ENCODE measurements around the gene GIGYF1. TPM values are rescaled to one million over a fixed set of nuclear protein-coding genes. Genes with fewer than 3 reads are reported as not detected.

The GIGYF1 gene
- total RNA-seq, 1 donor from 2014 or later = 23.5 TPM

GRCh38 chr7:100687751-100688300, 6.2 kb downstream of the GIGYF1 start:
- intact Hi-C loops (cut with DNase I) = no loop called here
- DNase-seq (no peak), ATAC-seq (ENCODE audit: poor library complexity) (no peak)

- DNase-seq = no peak
- ATAC-seq (ENCODE audit: poor library complexity) = no peak
- intact Hi-C loops (cut with DNase I) = no loop called here
Measured at GRCh38 chr7:100687261-100687660, 6.8 kb downstream of the GIGYF1 start.

- intact Hi-C loops (cut with DNase I) = no loop called here
- DNase-seq = no peak
- no peak for ATAC-seq (ENCODE audit: poor library complexity)
Measured at GRCh38 chr7:100686822-100687211, 7.2 kb downstream of the GIGYF1 start.

DNA sequence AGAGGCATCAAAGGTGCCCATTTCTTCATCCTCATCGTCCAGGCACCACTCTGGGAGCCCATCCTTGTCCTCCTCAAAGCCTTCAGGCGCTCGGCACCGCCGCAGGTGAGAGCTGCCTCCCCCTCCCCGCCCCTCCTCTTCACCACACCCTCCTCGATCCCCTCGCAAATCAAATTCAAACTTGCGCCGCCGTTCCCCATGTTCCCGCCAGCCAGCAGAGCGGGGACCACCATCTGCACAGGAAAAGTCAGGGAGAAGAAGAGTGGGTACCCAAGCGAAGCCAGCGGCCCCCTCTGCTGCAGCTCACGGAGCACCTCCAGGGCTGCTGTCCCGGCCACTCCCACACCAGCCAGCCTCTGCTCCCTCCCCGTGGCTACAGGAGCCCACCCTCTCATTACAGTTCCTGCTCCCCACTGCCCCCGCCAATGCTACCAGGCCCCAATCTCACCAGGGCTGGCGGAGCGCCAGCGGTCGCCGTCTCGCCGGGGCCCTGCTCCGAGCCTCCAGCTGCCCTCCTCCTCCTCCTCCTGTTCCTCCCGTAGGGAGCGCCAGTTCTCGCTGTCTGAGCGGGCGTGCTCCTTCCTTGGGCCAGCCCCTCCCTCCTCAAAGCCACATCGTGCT, 7.7 kb downstream of the GIGYF1 start:
- intact Hi-C loops (cut with DNase I) = no loop called here
- DNase-seq (no peak), ATAC-seq (ENCODE audit: poor library complexity) (no peak)

- ATAC-seq (ENCODE audit: poor library complexity) (no peak), DNase-seq (no peak)
- intact Hi-C loops (cut with DNase I) = no loop called here
Measured at GRCh38 chr7:100685631-100686145, 8.4 kb downstream of the GIGYF1 start.

- intact Hi-C loops (cut with DNase I) = no loop called here
- DNase-seq (no peak), ATAC-seq (ENCODE audit: poor library complexity) (no peak)
Measured at GRCh38 chr7:100685049-100685605, 8.9 kb downstream of the GIGYF1 start.

- intact Hi-C loops (cut with DNase I) = no loop called here
- no peak for DNase-seq
- no peak for ATAC-seq (ENCODE audit: poor library complexity)
Measured at GRCh38 chr7:100684534-100685042, 9.5 kb downstream of the GIGYF1 start.

DNA sequence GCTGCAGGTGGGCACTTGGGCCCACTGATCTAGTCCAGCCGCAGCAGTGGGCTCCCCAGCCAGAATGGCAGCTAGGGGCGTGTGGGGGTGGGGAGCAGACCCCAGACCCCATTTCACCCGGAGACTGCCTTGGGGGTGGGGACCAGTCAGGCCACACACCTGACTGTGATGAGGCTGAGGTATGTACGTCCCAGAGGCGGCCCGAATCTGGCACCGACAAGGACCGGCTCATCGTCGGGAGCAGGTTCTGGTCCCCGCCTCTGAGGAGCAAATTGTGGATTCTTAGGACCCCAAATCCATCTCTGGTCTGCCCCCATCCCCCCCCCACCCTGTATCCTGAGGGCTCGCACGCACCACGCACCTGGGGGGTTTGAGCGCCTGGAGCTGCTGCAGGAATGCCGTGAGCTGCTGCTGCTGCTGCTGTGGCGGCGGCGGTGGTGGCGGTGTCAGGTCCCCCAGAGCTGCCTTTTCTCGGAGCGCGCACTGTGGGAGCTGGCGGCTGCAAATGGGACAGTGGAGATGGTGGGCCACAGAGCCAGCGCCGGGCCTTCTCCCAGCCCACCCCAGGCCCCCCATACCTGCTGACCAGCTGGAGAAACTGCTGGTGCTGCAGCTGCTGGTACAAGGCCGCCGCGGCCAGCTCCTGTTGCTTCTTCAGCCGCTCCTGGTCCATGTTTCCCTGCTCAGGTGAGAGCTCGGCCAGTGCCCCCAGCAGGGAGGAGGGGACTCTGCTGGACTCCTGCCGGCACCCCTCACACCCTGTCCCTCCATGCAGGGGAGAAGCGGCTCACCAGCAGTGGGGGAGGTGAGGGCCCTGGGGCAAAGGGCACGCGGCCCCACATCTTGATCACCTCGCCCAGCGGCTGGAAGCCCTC, 10.2 kb downstream of the GIGYF1 start:
- intact Hi-C loops (cut with DNase I) = no loop called here
- no peak for ATAC-seq (ENCODE audit: poor library complexity)
- no peak for DNase-seq

DNA sequence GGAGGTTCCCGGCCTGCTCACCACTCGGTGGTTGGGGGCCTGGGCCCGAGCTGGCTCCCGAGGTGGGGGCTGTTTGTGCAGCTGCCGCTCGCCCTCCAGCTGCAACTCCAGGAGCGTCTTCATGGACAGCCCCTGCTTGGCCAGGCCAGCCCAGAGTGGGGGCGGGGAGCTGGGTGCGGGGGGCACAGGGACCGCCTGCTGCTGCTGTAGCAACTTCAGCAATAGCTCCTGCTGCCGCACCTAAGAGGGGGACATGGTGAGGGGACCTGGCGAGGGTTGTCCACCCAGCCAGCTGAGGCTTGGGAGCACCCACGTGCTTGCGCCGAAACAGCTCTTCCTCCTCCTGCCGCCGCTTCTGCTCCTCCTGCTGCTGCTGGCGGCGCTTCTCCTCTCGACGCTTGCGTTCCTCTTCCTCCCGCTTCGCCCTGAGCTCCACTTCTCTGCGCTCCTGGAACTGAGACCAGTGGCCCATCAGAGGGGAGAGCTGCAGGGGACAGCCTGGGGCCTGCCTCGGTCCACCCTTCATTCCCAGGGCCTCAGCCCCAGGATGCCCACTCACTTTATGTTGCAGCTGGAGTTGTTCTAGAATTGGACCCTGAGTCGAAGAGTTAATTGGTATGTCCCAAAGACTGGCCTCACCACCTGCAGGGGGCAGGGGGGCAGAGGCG, 10.9 kb downstream of the GIGYF1 start:
- DNase-seq (no peak), ATAC-seq (ENCODE audit: poor library complexity) (no peak)
- intact Hi-C loops (cut with DNase I) = no loop called here

DNA sequence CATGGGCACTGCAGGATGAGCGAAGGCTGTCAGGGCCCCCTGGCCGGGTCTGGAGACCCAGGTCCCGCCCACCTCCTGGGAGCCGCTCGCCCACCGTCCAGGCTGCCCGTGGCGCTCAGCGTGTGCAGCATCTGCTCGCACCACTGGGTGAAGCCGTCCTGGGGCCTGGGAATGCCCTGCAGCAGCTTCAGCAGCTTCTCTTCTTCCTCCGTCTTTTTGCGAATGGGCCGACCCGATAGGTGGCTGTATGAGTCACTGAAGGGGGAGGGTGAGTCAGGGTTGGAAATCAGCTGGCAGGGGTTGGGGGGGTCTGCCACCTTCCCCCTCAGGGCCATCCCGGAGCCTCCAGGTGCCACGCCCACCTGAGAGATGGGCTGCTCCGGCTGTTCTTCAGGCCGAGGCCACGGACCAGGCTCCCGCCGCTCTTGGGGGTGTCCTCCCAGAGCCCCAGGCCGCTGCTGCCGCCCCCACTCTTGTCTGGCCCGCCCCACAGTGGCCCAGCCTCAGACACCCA, 11.8 kb downstream of the GIGYF1 start:
- intact Hi-C loops (cut with DNase I) = no loop called here
- ATAC-seq (ENCODE audit: poor library complexity) = no peak
- no peak for DNase-seq

- DNase-seq (peak; percentile 42), ATAC-seq (ENCODE audit: poor library complexity) (no peak)
- intact Hi-C loops (cut with DNase I) = no loop called here
Measured at GRCh38 chr7:100681491-100682227, 12.4 kb downstream of the GIGYF1 start.

- DNase-seq (no peak), ATAC-seq (ENCODE audit: poor library complexity) (no peak)
- intact Hi-C loops (cut with DNase I) = no loop called here
Measured at GRCh38 chr7:100680576-100681271, 13.3 kb downstream of the GIGYF1 start.

DNA sequence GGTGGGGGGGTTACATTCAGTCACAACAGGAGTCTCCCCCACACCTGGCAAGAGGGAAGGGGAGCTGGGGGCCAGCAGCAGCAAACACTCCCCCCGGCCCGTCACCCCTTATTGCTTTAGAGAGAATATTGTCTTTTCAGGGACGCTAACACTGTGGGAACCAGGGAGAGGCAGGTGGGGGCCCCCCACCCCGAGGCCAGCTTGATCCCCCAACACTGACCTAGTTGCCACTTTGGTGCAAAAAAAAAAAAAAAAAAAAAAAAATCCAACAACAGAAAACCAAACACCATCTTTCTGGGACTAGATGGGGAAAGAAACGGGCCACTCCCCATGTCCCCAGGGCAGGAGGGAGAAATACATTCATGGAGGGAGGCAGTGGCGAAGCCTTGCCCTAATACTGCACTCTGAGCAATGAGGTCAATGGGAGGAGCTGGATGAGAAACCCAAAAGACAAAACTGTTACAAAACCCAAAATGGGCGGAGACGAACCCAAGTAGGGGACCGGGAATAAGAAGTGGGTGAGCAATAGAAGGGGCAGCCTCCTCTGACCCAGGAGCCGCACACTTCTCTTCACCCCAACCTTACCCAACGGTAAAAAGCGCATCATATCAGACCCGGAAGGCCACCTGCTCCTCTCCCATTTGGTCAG, 14.0 kb downstream of the GIGYF1 start:
- ATAC-seq (ENCODE audit: poor library complexity) (peak; percentile 40), DNase-seq (no peak)
- intact Hi-C loops (cut with DNase I) = no loop called here

DNA sequence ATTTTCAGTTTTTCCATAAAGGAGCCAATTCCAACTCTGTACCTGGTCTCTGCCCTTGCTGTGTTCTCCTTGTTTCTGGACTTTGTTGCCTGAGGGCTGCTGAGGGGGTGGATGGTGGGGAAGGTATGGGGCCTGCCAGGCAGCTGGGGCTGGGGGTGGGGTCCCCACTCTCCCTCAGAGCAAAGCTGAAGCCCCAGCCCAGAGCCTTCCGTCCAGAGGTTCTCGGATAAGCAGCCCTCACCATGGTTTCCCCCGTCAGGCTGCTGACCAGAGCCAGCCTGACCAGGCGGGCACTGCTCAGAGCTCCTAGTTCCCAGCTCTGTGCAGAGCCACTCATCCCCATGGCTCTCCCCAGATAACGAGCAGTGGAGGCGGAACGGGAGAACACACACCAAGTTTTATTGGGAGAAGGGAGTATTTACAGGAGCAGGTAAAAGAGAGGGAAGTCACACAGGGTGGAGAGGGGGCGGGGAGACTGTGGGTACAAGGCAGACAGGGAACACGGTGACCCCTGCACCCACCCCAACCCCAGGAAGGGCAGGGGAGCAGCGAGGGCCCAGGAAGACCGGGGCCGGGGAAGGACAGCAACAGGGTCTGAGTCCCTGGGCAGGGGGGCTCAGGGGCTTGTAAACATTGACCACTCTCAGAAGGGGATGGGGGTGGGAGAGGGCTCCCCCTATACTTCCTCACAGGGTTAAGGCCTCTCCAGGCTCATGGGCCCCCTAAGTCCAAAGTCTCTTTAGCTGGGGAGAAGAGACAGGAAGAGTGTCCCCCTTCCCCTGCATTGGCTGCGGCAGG, 14.7 kb downstream of the GIGYF1 start:
- no peak for DNase-seq
- intact Hi-C loops (cut with DNase I) = no loop called here
- no peak for ATAC-seq (ENCODE audit: poor library complexity)

DNA sequence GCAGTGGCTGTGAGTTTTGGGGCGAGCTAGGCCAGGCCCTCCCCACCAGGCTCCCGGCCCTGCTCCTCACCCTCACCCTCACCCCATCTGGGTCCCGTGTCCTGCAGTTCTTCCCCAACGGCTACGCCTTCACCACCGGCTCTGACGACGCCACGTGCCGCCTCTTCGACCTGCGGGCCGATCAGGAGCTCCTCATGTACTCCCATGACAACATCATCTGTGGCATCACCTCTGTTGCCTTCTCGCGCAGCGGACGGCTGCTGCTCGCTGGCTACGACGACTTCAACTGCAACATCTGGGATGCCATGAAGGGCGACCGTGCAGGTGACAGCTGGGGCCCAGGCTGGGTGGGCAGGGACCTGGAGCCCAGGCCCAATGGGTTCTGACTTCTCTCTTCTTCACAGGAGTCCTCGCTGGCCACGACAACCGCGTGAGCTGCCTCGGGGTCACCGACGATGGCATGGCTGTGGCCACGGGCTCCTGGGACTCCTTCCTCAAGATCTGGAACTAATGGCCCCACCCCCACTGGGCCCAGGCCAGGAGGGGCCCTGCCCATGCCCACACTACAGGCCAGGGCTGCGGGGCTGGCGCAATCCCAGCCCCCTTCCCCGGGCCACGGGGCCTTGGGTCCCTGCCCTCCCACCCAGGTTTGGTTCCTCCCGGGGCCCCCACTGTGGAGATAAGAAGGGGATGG, 15.6 kb downstream of the GIGYF1 start:
- ATAC-seq (ENCODE audit: poor library complexity) (no peak), DNase-seq (no peak)
- intact Hi-C loops (cut with DNase I) = no loop called here

Measured in Right ventricle myocardium superior (tissue), 1 donor.